Mesendoderm (in vitro differentiated cells): ENCODE data around the gene PPP1R14B.

Experiments
- DNase-seq: peaks from one replicate; pipeline ENCODE4 v3.0.0; 2013
- H2AK5ac ChIP-seq: 2 replicates; pipeline ENCODE4 v1.6.1; 2013; ENCODE audit warnings: low read length, inconsistent platforms
- H2BK120ac ChIP-seq: 2 replicates; pipeline ENCODE4 v1.6.1; 2013; ENCODE audit warnings: low read depth, mild to moderate bottlenecking, low read length, moderate library complexity, mixed read lengths
- H2BK15ac ChIP-seq: replicated peaks from 2 replicates; pipeline ENCODE4 v1.6.1; 2013; ENCODE audit warnings: low read depth, mild to moderate bottlenecking, moderate library complexity
- H2BK5ac ChIP-seq: 2 replicates; pipeline ENCODE4 v1.6.1; 2013; ENCODE audit warnings: low read length, inconsistent platforms
- H3K18ac ChIP-seq: 2 replicates; pipeline ENCODE4 v1.6.1; 2013; ENCODE audit warnings: mild to moderate bottlenecking, low read length, mixed read lengths
- H3K23ac ChIP-seq: one replicate; pipeline ENCODE4 v1.6.1; 2013; ENCODE audit warnings: low read length
- H3K27ac ChIP-seq: 2 replicates; pipeline ENCODE4 v1.5.1; 2013; ENCODE audit warnings: low read depth, mild to moderate bottlenecking, inconsistent platforms, low read length, moderate library complexity
- H3K27me3 ChIP-seq: 2 replicates; pipeline ENCODE4 v1.6.1; 2013; ENCODE audit warnings: low read length, control low read depth, mild to moderate bottlenecking, inconsistent platforms; ENCODE audit not compliant: insufficient read depth, poor library complexity
- H3K36me3 ChIP-seq: 2 replicates; pipeline ENCODE4 v1.6.1; 2013; ENCODE audit warnings: low read length, inconsistent platforms; ENCODE audit not compliant: control insufficient read depth, insufficient read depth
- H3K4ac ChIP-seq: one replicate; pipeline ENCODE4 v1.6.1; 2013; ENCODE audit warnings: low read depth, mild to moderate bottlenecking, low read length, moderate library complexity
- H3K4me1 ChIP-seq: 2 replicates; pipeline ENCODE4 v1.6.1; 2013; ENCODE audit warnings: low read depth, low read length, inconsistent platforms; ENCODE audit not compliant: control insufficient read depth
- H3K4me2 ChIP-seq: 2 replicates; pipeline ENCODE4 v1.6.1; 2013; ENCODE audit warnings: low read length
- H3K4me3 ChIP-seq: 2 replicates; pipeline ENCODE4 v1.5.1; 2013; ENCODE audit warnings: mild to moderate bottlenecking, low read length
- H3K56ac ChIP-seq: one replicate; pipeline ENCODE4 v1.6.1; 2013; ENCODE audit warnings: low read length
- H3K79me1 ChIP-seq: 2 replicates; pipeline ENCODE4 v1.6.1; 2013; ENCODE audit warnings: low read length, inconsistent platforms
- H3K79me2 ChIP-seq: 2 replicates; pipeline ENCODE4 v1.6.1; 2013; ENCODE audit warnings: mild to moderate bottlenecking, low read length; ENCODE audit not compliant: control insufficient read depth, insufficient read depth
- H3K9ac ChIP-seq: 2 replicates; pipeline ENCODE4 v1.6.1; 2013; ENCODE audit warnings: low read length, inconsistent platforms
- H4K5ac ChIP-seq: one replicate; pipeline ENCODE4 v1.6.1; 2013; ENCODE audit warnings: low read length
- H4K8ac ChIP-seq: one replicate; pipeline ENCODE4 v1.6.1; 2013; ENCODE audit warnings: low read depth, mild to moderate bottlenecking, control low read depth, low read length, moderate library complexity
- WGBS: extraction: QIAGEN DNeasy Blood & Tissue Kit; methylation state at CpG from one replicate; pipeline ENCODE4 v1.1.7; 2013; ENCODE audit warnings: low lambda C conversion rate, missing lambda C conversion rate; ENCODE audit not compliant: insufficient coverage; ENCODE audit errors: extremely low coverage; 5-methylcytosine and 5-hydroxymethylcytosine counted together

PPP1R14B gene

GRCh38 chr11:64275031-64275800, 28.5 kb upstream of the PPP1R14B start:
- Histone ChIP-seq H4K8ac (no peak overlapping the region), H3K79me2 (no peaks in the 10 kb centered on the region), H3K4me2 (no peak overlapping the region), H3K56ac (peak overlapping the region; percentile 25), H4K5ac (no peak overlapping the region), H2BK120ac (no peak overlapping the region), H3K9ac (no peak overlapping the region), H3K23ac (no peak overlapping the region), H3K4ac (no peak overlapping the region), H2AK5ac (no peak overlapping the region), H3K18ac (no peak overlapping the region), H2BK5ac (no peak overlapping the region), H3K36me3 (no peaks in the 10 kb centered on the region), H3K4me3 (no peak overlapping the region), H3K27ac (no peak overlapping the region), H3K27me3 (no peaks in the 10 kb centered on the region), H3K4me1 (no peaks in the 10 kb centered on the region), H3K79me1 (no peaks in the 10 kb centered on the region), H2BK15ac (no peak overlapping the region)
- DNase-seq: no peak
- no CpG with 5 or more reads among the region's 15 CpGs for WGBS

- no peak overlapping the region for H4K8ac ChIP-seq
- peak overlapping the region; percentile 97 for H3K56ac ChIP-seq
- no peak overlapping the region for H3K23ac ChIP-seq
- H2BK5ac ChIP-seq: peak overlapping the region; percentile 65
- H3K4me3 ChIP-seq: peak overlapping the region; percentile 62
- no peak overlapping the region for H2AK5ac ChIP-seq
- H3K27me3 ChIP-seq: no peaks in the 10 kb centered on the region
- H3K27ac ChIP-seq: peak overlapping the region; percentile 96
- H3K79me2 ChIP-seq: no peaks in the 10 kb centered on the region
- H3K4me2 ChIP-seq: peak overlapping the region; percentile 94
- no peaks in the 10 kb centered on the region for H3K79me1 ChIP-seq
- peak overlapping the region; percentile 14 for H2BK120ac ChIP-seq
- WGBS: no CpG with 5 or more reads among the region's 58 CpGs
- H2BK15ac ChIP-seq: no peak overlapping the region
- H3K9ac ChIP-seq: peak overlapping the region; percentile 93
- H3K4ac ChIP-seq: peak overlapping the region; percentile 74
- H3K36me3 ChIP-seq: peaks cover 1% of the 10 kb centered on the region
- H3K4me1 ChIP-seq: peaks cover 5% of the 10 kb centered on the region
- H4K5ac ChIP-seq: no peak overlapping the region
- peak; percentile 100 for DNase-seq
- peak overlapping the region; percentile 81 for H3K18ac ChIP-seq
Measured at GRCh38 chr11:64269540-64270220, 22.9 kb upstream of the PPP1R14B start.

GRCh38 chr11:64268893-64269539, 22.3 kb upstream of the PPP1R14B start:
- Histone ChIP-seq H3K79me2 (no peaks in the 10 kb centered on the region), H3K27me3 (no peaks in the 10 kb centered on the region), H3K4me3 (peak overlapping the region; percentile 62), H3K9ac (peak overlapping the region; percentile 91), H2BK5ac (peak overlapping the region; percentile 95), H3K23ac (peak overlapping the region; percentile 90), H2BK15ac (no peak overlapping the region), H3K4ac (peak overlapping the region; percentile 74), H3K27ac (peak overlapping the region; percentile 96), H3K18ac (peak overlapping the region; percentile 81), H2BK120ac (peak overlapping the region; percentile 14), H4K8ac (no peak overlapping the region), H3K56ac (peak overlapping the region; percentile 95), H2AK5ac (no peak overlapping the region), H3K4me1 (peaks cover 5% of the 10 kb centered on the region), H3K79me1 (no peaks in the 10 kb centered on the region), H3K4me2 (peak overlapping the region; percentile 94), H4K5ac (no peak overlapping the region), H3K36me3 (peaks cover 6% of the 10 kb centered on the region)
- peak; percentile 95 for DNase-seq
- WGBS: no CpG with 5 or more reads among the region's 34 CpGs

- H3K27ac ChIP-seq: peak overlapping the region; percentile 96
- H4K8ac ChIP-seq: no peak overlapping the region
- no peak overlapping the region for H2BK120ac ChIP-seq
- H3K56ac ChIP-seq: peak overlapping the region; percentile 95
- H3K23ac ChIP-seq: peak overlapping the region; percentile 90
- peak overlapping the region; percentile 10 for H2BK5ac ChIP-seq
- H3K4me1 ChIP-seq: peaks cover 5% of the 10 kb centered on the region
- no peaks in the 10 kb centered on the region for H3K79me1 ChIP-seq
- peaks cover 8% of the 10 kb centered on the region for H3K36me3 ChIP-seq
- no peak overlapping the region for H4K5ac ChIP-seq
- no peak overlapping the region for H2BK15ac ChIP-seq
- DNase-seq: peak; percentile 95
- H2AK5ac ChIP-seq: no peak overlapping the region
- H3K27me3 ChIP-seq: no peaks in the 10 kb centered on the region
- H3K9ac ChIP-seq: peak overlapping the region; percentile 91
- H3K18ac ChIP-seq: no peak overlapping the region
- H3K4me3 ChIP-seq: no peak overlapping the region
- no peaks in the 10 kb centered on the region for H3K79me2 ChIP-seq
- peak overlapping the region; percentile 94 for H3K4me2 ChIP-seq
- no CpG with 5 or more reads among the region's 23 CpGs for WGBS
- no peak overlapping the region for H3K4ac ChIP-seq
Measured at GRCh38 chr11:64268025-64268892, 21.5 kb upstream of the PPP1R14B start.

GRCh38 chr11:64267207-64267945, 20.6 kb upstream of the PPP1R14B start:
- H3K9ac ChIP-seq: no peak overlapping the region
- H4K5ac ChIP-seq: no peak overlapping the region
- H3K36me3 ChIP-seq: peaks cover 8% of the 10 kb centered on the region
- no peak overlapping the region for H3K4ac ChIP-seq
- H2AK5ac ChIP-seq: no peak overlapping the region
- peaks cover 5% of the 10 kb centered on the region for H3K4me1 ChIP-seq
- no peak overlapping the region for H2BK15ac ChIP-seq
- no peak overlapping the region for H3K18ac ChIP-seq
- H2BK120ac ChIP-seq: no peak overlapping the region
- H3K23ac ChIP-seq: no peak overlapping the region
- H3K4me3 ChIP-seq: no peak overlapping the region
- no peak overlapping the region for H3K4me2 ChIP-seq
- no peak overlapping the region for H3K27ac ChIP-seq
- H3K56ac ChIP-seq: no peak overlapping the region
- WGBS: no CpG with 5 or more reads among the region's 27 CpGs
- H2BK5ac ChIP-seq: no peak overlapping the region
- no peaks in the 10 kb centered on the region for H3K79me1 ChIP-seq
- DNase-seq: no peak
- H4K8ac ChIP-seq: no peak overlapping the region
- H3K79me2 ChIP-seq: no peaks in the 10 kb centered on the region
- H3K27me3 ChIP-seq: no peaks in the 10 kb centered on the region
